Skeletal muscle tissue (tissue), 4 donors: Measurements from ENCODE around the gene SGCA. TPM values are rescaled to one million over a fixed set of nuclear protein-coding genes. Genes with fewer than 3 reads are reported as not detected.

Source experiments
- H3K27ac ChIP-seq: one replicate; pipeline ENCODE4 v1.7.0; 2013; ENCODE audit warnings: mild to moderate bottlenecking, low read depth, low read length, inconsistent platforms
- H3K27me3 ChIP-seq, 3 donors: one replicate each; pipeline ENCODE4 v1.7.0; 2013; ENCODE audit warnings: low read length in 3 of 3; ENCODE audit not compliant: control insufficient read depth in 3 of 3, insufficient read depth in 3 of 3
- H3K36me3 ChIP-seq, 3 donors: one replicate each; pipeline ENCODE4 v1.7.0; 2013; ENCODE audit warnings: low read length in 3 of 3; ENCODE audit not compliant: control insufficient read depth in 3 of 3, insufficient read depth in 3 of 3
- H3K4me1 ChIP-seq, 3 donors: one replicate each; pipeline ENCODE4 v1.7.0; 2013; ENCODE audit warnings: low read length in 3 of 3, mild to moderate bottlenecking in 3 of 3; ENCODE audit not compliant: control insufficient read depth in 3 of 3, insufficient read depth in 3 of 3
- H3K4me3 ChIP-seq, 3 donors: one replicate each; pipeline ENCODE4 v1.7.0; 2013; ENCODE audit warnings: low read length in 3 of 3
- H3K9ac ChIP-seq, 3 donors: one replicate each; pipeline ENCODE4 v1.7.0; 2013; ENCODE audit warnings: low read length in 3 of 3, mild to moderate bottlenecking in 3 of 3, moderate library complexity in 2 of 3, low read depth in 1 of 3
- H3K9me3 ChIP-seq, 3 donors: one replicate each; pipeline ENCODE4 v1.7.0; 2013; ENCODE audit warnings: low read length in 3 of 3; ENCODE audit not compliant: control insufficient read depth in 3 of 3
- total RNA-seq: library from RNA; depleted of rRNA; stranded (reverse); fragments of >200 nt; gene quantifications from one replicate; pipeline ENCODE4 v1.2.3, GENCODE V29; 2014
- donor health status: Osteomylitis.

Gene SGCA
- total RNA-seq, 1 donor from 2014 or later = 158 TPM

- Histone ChIP-seq H3K27ac (no peak overlapping the region), H3K9me3 (no peaks in the 10 kb centered on the region), H3K4me1 (peaks cover 2 to 8% (median 3%) of the 10 kb centered on the region in 3 donors), H3K36me3 (peaks cover 2 to 11% (median 5%) of the 10 kb centered on the region in 3 donors), H3K4me3 (no peak overlapping the region), H3K9ac (no peak overlapping the region), H3K27me3 (peaks cover 0 to 8% (median 0%) of the 10 kb centered on the region in 3 donors)
Measured at GRCh38 chr17:50187751-50188530, 22.1 kb downstream of the SGCA start.

- Histone ChIP-seq H3K27me3 (peaks cover 0 to 8% (median 0%) of the 10 kb centered on the region in 3 donors), H3K36me3 (peaks cover 2 to 11% (median 5%) of the 10 kb centered on the region in 3 donors), H3K4me3 (no peak overlapping the region), H3K4me1 (peaks cover 2 to 5% (median 3%) of the 10 kb centered on the region in 3 donors), H3K9ac (peak overlapping the region in 1 of 3 donors; percentile 25), H3K27ac (no peak overlapping the region), H3K9me3 (no peaks in the 10 kb centered on the region)
Measured at GRCh38 chr17:50188531-50188920, 22.7 kb downstream of the SGCA start.

GRCh38 chr17:50188921-50189549 lies 23.2 kb downstream of the SGCA start:
- Histone ChIP-seq H3K4me1 (peaks cover 2 to 4% (median 3%) of the 10 kb centered on the region in 3 donors), H3K9ac (peak overlapping the region in 1 of 3 donors; percentile 25), H3K27me3 (peaks cover 0 to 8% (median 0%) of the 10 kb centered on the region in 3 donors), H3K4me3 (no peak overlapping the region), H3K36me3 (peaks cover 4 to 11% (median 5%) of the 10 kb centered on the region in 3 donors), H3K27ac (no peak overlapping the region), H3K9me3 (no peaks in the 10 kb centered on the region)

DNA sequence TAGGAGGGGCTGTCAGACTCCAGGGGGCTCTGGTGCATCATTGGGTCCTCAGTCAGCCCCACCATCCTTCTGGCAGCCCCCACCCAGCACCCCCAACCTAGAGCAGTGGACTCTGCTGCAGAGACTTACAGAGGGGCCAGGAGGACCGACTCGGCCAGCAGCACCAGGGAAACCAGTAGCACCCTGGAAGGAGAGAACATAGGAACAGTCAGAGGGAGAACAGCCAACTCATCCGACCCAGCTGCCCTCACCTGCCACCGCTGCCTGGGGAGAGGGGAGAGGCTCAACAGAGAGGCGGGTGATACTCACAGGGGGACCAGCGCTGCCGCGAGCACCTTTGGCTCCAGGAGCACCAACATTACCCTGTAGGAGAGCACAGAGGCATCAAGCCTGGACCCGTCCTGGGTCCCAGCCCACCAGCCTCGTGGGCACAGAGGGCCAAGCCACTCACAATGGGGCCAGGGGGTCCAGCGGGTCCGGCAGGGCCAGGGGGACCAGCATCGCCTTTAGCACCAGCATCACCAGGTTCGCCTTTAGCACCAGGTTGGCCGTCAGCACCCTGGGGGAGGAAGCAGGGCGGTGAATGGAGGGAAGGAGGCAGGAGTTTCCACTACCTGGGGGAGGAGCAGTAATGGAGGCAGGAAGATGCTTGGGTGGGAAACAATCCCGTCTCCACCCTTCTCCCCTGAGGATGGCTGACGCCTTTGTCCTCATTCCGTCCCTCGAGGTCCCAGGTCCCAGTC lies 23.9 kb downstream of the SGCA start:
- no peak overlapping the region for H3K9ac ChIP-seq

GRCh38 chr17:50190293-50190602 lies 24.4 kb downstream of the SGCA start:
- H3K9me3 ChIP-seq = no peaks in the 10 kb centered on the region
- peaks cover 2 to 4% (median 3%) of the 10 kb centered on the region in 3 donors for H3K4me1 ChIP-seq
- H3K9ac ChIP-seq = no peak overlapping the region
- H3K4me3 ChIP-seq = no peak overlapping the region
- peaks cover 0 to 8% (median 0%) of the 10 kb centered on the region in 3 donors for H3K27me3 ChIP-seq
- peaks cover 5 to 11% (median 11%) of the 10 kb centered on the region in 3 donors for H3K36me3 ChIP-seq
- H3K27ac ChIP-seq = no peak overlapping the region

More for the DNA sequence above, 23.9 kb downstream of the SGCA start:
- Histone ChIP-seq H3K9me3 (no peaks in the 10 kb centered on the region), H3K4me3 (no peak overlapping the region), H3K27ac (no peak overlapping the region), H3K4me1 (peaks cover 2 to 4% (median 3%) of the 10 kb centered on the region in 3 donors), H3K27me3 (peaks cover 0 to 8% (median 0%) of the 10 kb centered on the region in 3 donors), H3K36me3 (peaks cover 5 to 11% (median 8%) of the 10 kb centered on the region in 3 donors)

DNA sequence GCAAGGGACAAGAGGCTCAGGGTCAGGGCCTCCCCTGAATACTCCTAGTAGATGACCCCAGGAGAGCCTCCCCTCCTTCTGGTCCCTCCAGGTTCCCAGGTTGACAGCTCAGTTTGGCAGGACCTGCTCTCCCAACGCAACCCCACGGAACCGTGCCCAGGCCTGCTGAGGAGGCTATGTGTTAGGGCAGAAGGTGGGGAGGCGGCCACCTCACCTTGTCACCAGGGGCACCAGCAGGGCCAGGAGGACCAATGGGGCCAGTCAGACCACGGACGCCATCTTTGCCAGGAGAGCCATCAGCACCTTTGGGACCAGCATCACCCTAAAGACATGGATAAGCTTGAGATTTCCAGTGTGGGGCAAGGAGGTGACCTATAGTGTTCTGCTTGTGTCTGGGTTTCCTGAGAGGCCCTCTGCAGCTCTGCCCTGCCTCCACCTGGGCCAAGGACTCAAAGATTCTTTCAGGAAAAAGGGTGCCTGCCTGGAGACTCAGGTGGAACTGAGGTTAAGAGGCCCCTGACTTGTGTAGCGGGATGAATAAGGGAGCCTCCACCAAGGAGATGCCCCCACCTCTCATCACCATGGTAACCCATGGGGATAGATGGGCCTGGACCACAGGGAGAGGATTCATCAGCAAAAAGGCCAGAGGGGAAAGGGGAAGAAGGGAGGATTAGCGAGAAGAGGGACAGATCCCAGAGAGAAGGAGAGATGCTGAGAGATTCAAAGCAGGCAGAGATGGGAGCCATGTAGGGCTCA lies 25.0 kb downstream of the SGCA start:
- H3K27me3 ChIP-seq = peaks cover 0 to 8% (median 0%) of the 10 kb centered on the region in 3 donors
- no peak overlapping the region for H3K27ac ChIP-seq
- H3K4me3 ChIP-seq = no peak overlapping the region
- no peaks in the 10 kb centered on the region for H3K9me3 ChIP-seq
- peaks cover 5 to 16% (median 11%) of the 10 kb centered on the region in 3 donors for H3K36me3 ChIP-seq
- no peak overlapping the region for H3K9ac ChIP-seq
- peaks cover 2 to 4% (median 3%) of the 10 kb centered on the region in 3 donors for H3K4me1 ChIP-seq

GRCh38 chr17:50191359-50192143 lies 25.7 kb downstream of the SGCA start:
- Histone ChIP-seq H3K27me3 (peaks cover 0 to 8% (median 0%) of the 10 kb centered on the region in 3 donors), H3K27ac (no peak overlapping the region), H3K4me1 (peaks cover 0 to 3% (median under 1%) of the 10 kb centered on the region in 3 donors), H3K9ac (no peak overlapping the region), H3K4me3 (no peak overlapping the region), H3K36me3 (peaks cover 8 to 15% (median 14%) of the 10 kb centered on the region in 3 donors), H3K9me3 (no peaks in the 10 kb centered on the region)

- no peak overlapping the region for H3K4me3 ChIP-seq
- H3K4me1 ChIP-seq = peaks cover 0 to 3% (median 2%) of the 10 kb centered on the region in 3 donors
- no peak overlapping the region for H3K27ac ChIP-seq
- no peaks in the 10 kb centered on the region for H3K9me3 ChIP-seq
- peaks cover 0 to 8% (median 0%) of the 10 kb centered on the region in 3 donors for H3K27me3 ChIP-seq
- H3K36me3 ChIP-seq = peaks cover 9 to 19% (median 17%) of the 10 kb centered on the region in 3 donors
- H3K9ac ChIP-seq = no peak overlapping the region
Measured at GRCh38 chr17:50192144-50192617, 26.4 kb downstream of the SGCA start.
